ENCODE data around the gene PTPN21.

Gene PTPN21

DNA sequence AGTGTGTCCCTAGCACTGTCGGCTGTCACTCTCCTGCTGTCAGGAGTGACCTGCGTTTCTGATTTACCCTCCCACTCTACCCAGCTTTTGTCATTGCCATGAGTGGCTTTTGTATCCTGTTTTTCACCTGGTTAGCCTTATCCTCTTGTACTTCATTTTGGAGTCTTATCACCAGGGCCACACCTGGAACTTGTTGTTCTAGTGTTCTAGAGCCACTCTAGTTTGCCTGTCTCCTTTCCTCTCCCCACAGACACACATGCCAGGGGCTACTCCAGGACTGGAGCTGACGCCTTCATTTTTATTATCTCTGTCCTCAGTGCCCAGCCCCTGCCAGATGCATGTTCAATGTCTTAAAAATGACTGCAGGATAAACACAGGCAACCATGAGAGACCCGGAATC lies 42.2 kb upstream of the PTPN21 start:
- TF ChIP-seq, protein P1, sequence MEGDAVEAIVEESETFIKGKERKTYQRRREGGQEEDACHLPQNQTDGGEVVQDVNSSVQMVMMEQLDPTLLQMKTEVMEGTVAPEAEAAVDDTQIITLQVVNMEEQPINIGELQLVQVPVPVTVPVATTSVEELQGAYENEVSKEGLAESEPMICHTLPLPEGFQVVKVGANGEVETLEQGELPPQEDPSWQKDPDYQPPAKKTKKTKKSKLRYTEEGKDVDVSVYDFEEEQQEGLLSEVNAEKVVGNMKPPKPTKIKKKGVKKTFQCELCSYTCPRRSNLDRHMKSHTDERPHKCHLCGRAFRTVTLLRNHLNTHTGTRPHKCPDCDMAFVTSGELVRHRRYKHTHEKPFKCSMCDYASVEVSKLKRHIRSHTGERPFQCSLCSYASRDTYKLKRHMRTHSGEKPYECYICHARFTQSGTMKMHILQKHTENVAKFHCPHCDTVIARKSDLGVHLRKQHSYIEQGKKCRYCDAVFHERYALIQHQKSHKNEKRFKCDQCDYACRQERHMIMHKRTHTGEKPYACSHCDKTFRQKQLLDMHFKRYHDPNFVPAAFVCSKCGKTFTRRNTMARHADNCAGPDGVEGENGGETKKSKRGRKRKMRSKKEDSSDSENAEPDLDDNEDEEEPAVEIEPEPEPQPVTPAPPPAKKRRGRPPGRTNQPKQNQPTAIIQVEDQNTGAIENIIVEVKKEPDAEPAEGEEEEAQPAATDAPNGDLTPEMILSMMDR (IDR thresholded peaks at IDR 0.05; ENCODE audit: insufficient read depth, low read depth, low read length, missing control alignments) = no peak
- no peak for DNase-seq (ENCODE audit: low read depth)
- no peak overlapping the region for H3K4me3 ChIP-seq (ENCODE audit: low read length)

DNA sequence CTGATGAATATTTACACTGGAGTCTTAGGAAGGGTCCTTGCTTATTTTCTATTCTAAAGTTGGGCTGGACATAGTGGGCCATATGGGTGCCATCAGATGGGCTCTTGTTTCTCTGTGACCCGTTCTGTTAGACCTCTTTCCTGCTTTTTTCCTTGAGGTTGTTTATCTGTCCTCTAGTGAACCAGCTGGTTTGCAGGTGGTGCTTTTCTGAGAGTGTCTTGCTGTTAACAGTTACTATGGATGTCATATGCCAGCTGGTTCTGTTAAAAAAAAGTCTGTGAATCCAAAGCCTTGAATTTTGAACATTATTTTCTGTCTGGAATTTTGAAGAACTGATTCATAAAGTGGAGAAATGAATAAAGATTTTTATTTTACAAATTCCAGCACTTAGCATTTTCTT lies 37.2 kb upstream of the PTPN21 start:
- H3K4me3 ChIP-seq (ENCODE audit: low read length) = no peak overlapping the region
- DNase-seq (ENCODE audit: low read depth) = no peak
- TF ChIP-seq, protein P1 (IDR thresholded peaks at IDR 0.05; ENCODE audit: insufficient read depth, low read depth, low read length, missing control alignments) = no peak

DNA sequence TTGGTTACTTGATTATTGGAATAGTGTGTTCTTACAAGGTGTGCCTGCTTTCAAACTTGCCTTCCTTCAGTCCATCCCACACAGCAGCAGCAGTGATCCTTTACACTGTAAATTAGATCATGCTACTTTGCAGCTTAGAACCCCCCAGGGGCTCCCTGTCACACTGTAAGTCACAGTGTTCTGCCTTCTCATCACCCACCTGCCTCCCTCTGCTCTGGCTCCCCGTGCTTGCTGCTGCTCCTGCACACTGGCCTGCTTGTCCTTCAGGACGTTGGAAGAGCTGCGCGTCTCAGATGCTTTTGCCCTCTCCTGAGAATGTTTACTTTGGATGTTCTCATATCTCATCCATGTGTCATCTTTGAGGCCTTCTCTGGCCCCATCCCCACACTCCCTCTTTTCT lies 35.4 kb upstream of the PTPN21 start:
- H3K4me3 ChIP-seq (ENCODE audit: low read length) = no peak overlapping the region
- TF ChIP-seq, protein P1 (IDR thresholded peaks at IDR 0.05; ENCODE audit: insufficient read depth, low read depth, low read length, missing control alignments) = no peak
- DNase-seq (ENCODE audit: low read depth) = no peak

DNA sequence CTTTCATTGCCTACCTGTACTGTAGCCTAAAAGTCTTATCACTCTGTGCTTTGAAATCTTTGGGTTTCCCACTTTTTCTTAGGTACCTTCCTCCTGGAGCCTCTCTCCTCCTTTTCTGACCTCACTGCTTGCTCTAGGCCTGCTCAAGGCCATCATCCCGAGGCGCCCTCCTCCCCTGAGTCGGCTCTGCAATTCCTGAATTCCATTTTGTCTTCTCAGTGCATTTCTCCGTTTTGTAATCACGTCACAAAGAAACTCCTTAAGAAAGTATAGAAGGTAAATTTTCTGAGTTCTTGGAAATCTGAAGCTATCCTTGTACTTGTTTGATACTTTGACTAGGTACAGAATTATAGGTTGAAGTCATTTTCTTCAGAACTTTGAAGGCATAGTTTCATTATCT lies 33.3 kb upstream of the PTPN21 start:
- DNase-seq (ENCODE audit: low read depth) = no peak
- TF ChIP-seq, protein P1 (IDR thresholded peaks at IDR 0.05; ENCODE audit: insufficient read depth, low read depth, low read length, missing control alignments) = no peak
- no peak overlapping the region for H3K4me3 ChIP-seq (ENCODE audit: low read length)

DNA sequence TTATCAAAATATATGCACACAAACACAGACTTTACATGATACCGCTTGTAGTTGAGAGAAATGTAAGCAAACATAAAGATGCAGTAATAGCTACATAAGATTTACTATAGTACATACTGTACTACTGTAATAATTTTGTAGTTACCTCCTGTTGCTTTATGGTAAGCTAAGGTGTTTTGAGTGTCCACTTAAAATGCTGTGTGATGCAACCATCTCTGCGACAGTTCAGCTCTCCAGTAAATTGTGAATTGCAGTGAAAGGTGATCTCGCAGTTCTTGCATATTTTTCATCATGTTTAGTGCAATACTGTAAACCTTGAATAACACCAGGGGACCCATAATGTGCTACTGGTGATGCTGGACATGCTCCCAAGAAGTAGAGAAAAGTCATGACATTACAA lies 29.6 kb upstream of the PTPN21 start:
- no peak overlapping the region for H3K4me3 ChIP-seq (ENCODE audit: low read length)
- no peak for DNase-seq (ENCODE audit: low read depth)
- TF ChIP-seq, protein P1 (IDR thresholded peaks at IDR 0.05; ENCODE audit: insufficient read depth, low read depth, low read length, missing control alignments) = no peak

DNA sequence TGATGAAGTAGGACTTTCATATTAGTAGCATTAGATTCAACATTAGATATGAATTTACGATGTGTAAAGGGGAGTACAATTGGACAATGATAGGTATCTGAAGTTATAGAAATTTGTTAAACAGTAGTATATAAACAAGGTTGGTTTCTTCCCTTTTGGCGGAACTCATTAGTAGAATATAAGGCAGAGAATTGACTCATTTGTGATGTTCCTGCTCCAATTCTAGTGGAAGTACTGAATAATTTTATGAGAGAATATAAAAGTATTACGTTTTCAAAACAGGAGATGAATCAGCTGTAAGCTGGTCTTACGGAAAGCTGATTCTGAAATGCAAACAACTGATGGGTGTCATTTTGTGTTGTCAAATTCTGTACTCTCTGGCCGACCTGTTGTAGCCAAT lies 21.4 kb upstream of the PTPN21 start:
- no peak for DNase-seq (ENCODE audit: low read depth)
- H3K4me3 ChIP-seq (ENCODE audit: low read length) = no peak overlapping the region
- TF ChIP-seq, protein P1 (IDR thresholded peaks at IDR 0.05; ENCODE audit: insufficient read depth, low read depth, low read length, missing control alignments) = no peak

DNA sequence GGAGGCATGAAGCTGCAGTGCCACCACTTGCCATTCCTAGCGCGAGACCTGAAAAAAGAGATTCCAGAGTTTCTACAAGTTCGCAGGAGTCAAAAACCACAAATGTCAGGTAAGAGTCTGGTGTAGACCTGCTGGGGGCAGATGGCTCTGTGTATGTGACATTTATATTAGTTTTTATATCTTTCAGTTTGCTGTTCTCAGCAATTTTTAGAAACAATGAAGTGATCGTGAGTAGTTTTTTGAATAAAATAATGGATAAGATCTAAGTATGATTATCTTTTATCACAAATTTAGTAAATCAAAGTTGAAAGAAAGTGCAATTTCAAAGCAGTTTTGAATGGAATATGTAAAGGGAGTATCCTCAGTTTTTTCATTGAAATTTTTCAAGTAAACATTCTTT lies 17.3 kb upstream of the PTPN21 start:
- TF ChIP-seq, protein P1 (IDR thresholded peaks at IDR 0.05; ENCODE audit: insufficient read depth, low read depth, low read length, missing control alignments) = no peak
- no peak overlapping the region for H3K4me3 ChIP-seq (ENCODE audit: low read length)
- DNase-seq (ENCODE audit: low read depth) = no peak

All from epithelial cell of esophagus (primary cell).